SK-N-SH (cell line): ENCODE results near the gene DIAPH2.

ENCODE experiments used
- EP300 ChIP-seq, 2 experiments: IDR thresholded peaks; 2 replicates each; pipeline versions ENCODE4 v1.4.0 to v1.6.1; 2012; ENCODE audit warnings: borderline replicate concordance in 1 of 2, low read depth in 1 of 2, low read length in 1 of 2
- NRF1 ChIP-seq: IDR thresholded peaks from 2 replicates; pipeline ENCODE4 v1.6.1; 2012; ENCODE audit warnings: low read depth, mild to moderate bottlenecking, low read length
- REST ChIP-seq: IDR thresholded peaks from 2 replicates; pipeline ENCODE4 v1.6.1; 2012; ENCODE audit warnings: mild to moderate bottlenecking, low read depth, low read length, moderate library complexity
- YY1 ChIP-seq: IDR thresholded peaks from 2 replicates; pipeline ENCODE4 v1.4.0; 2012; ENCODE audit warnings: low read depth, mild to moderate bottlenecking

GRCh38 chrX:96979766-96980165 lies 295.1 kb downstream of the DIAPH2 start:
- no peak for TF ChIP-seq YY1
- no peak for TF ChIP-seq EP300 (IDR thresholded peaks at IDR 0.05; ENCODE audit: borderline replicate concordance in 1 of 2, low read depth in 1 of 2, low read length in 1 of 2)
- no peak for TF ChIP-seq REST
- TF ChIP-seq NRF1 = no peak
